Activated T-cell treated with anti-CD3 and anti-CD28 coated beads, Interleukin-2, amount 50 U/mL, for 24 hours (primary cell): Measurements from ENCODE around the gene ACAD9.
"Not testable (repeated sequence)": the region's sequence is repeated elsewhere in the genome, so short reads cannot be mapped to it uniquely, and the experiment has no call there.

Experiments
- DNase-seq: peaks from one replicate; pipeline ENCODE4 v3.0.0-alpha.2; 2020
- H3K27ac Mint-ChIP-seq: 2 replicates; pipeline ENCODE4 v1.8.0; 2020; ENCODE audit warnings: mild to moderate bottlenecking, mixed read lengths
- H3K27me3 Mint-ChIP-seq: 2 replicates; pipeline ENCODE4 v1.8.0; 2020; ENCODE audit warnings: mixed read lengths
- H3K36me3 Mint-ChIP-seq: 2 replicates; pipeline ENCODE4 v1.8.0; 2020; ENCODE audit warnings: low read depth, mixed read lengths
- H3K4me1 Mint-ChIP-seq: 2 replicates; pipeline ENCODE4 v1.8.0; 2020; ENCODE audit warnings: low read depth, mixed read lengths
- H3K4me3 Mint-ChIP-seq: 2 replicates; pipeline ENCODE4 v1.8.0; 2020; ENCODE audit warnings: mild to moderate bottlenecking, moderate library complexity, mixed read lengths
- H3K9me3 Mint-ChIP-seq: 2 replicates; pipeline ENCODE4 v1.8.0; 2020; ENCODE audit warnings: mixed read lengths

ACAD9 gene

GRCh38 chr3:128872744-128873143, 6.7 kb upstream of the ACAD9 start:
- Mint-ChIP-seq H3K27ac (no peak overlapping the region), H3K4me3 (no peak overlapping the region), H3K27me3 (no peaks in the 10 kb centered on the region), H3K36me3 (peaks cover 5% of the 10 kb centered on the region), H3K4me1 (peaks cover 19% of the 10 kb centered on the region), H3K9me3 (no peaks in the 10 kb centered on the region)
- DNase-seq = no peak

- Mint-ChIP-seq H3K27ac (no peak overlapping the region), H3K27me3 (no peaks in the 10 kb centered on the region), H3K9me3 (no peaks in the 10 kb centered on the region), H3K36me3 (peaks cover 10% of the 10 kb centered on the region), H3K4me1 (peaks cover 26% of the 10 kb centered on the region), H3K4me3 (no peak overlapping the region)
- no peak for DNase-seq
Observed at GRCh38 chr3:128873244-128874022, 6.0 kb upstream of the ACAD9 start.

GRCh38 chr3:128874481-128875180, 4.8 kb upstream of the ACAD9 start:
- Mint-ChIP-seq H3K27ac (no peak overlapping the region), H3K4me3 (no peak overlapping the region), H3K4me1 (peaks cover 31% of the 10 kb centered on the region), H3K9me3 (no peaks in the 10 kb centered on the region), H3K36me3 (peaks cover 20% of the 10 kb centered on the region), H3K27me3 (no peaks in the 10 kb centered on the region)
- no peak for DNase-seq

- Mint-ChIP-seq H3K4me1 (peaks cover 38% of the 10 kb centered on the region), H3K27me3 (no peaks in the 10 kb centered on the region), H3K27ac (peak overlapping the region; percentile 12), H3K4me3 (no peak overlapping the region), H3K36me3 (peaks cover 30% of the 10 kb centered on the region), H3K9me3 (no peaks in the 10 kb centered on the region)
- DNase-seq = peak; percentile 72
Observed at GRCh38 chr3:128875556-128876120, 3.8 kb upstream of the ACAD9 start.

GRCh38 chr3:128878011-128878457, 1.4 kb upstream of the ACAD9 start:
- H3K36me3 Mint-ChIP-seq = peaks cover 54% of the 10 kb centered on the region

GRCh38 chr3:128878556-128879124, 780 bp upstream of the ACAD9 start:
- Mint-ChIP-seq H3K4me3 (peak overlapping the region; percentile 90), H3K27me3 (no peaks in the 10 kb centered on the region), H3K36me3 (peaks cover 59% of the 10 kb centered on the region), H3K27ac (peak overlapping the region; percentile 98), H3K4me1 (peaks cover 66% of the 10 kb centered on the region), H3K9me3 (no peaks in the 10 kb centered on the region)
- DNase-seq = no peak

More at GRCh38 chr3:128878011-128878457, 1.4 kb upstream of the ACAD9 start:
- no peaks in the 10 kb centered on the region for H3K9me3 Mint-ChIP-seq
- no peak for DNase-seq
- peak overlapping the region; percentile 98 for H3K27ac Mint-ChIP-seq
- H3K4me1 Mint-ChIP-seq = peaks cover 62% of the 10 kb centered on the region
- H3K27me3 Mint-ChIP-seq = no peaks in the 10 kb centered on the region
- peak overlapping the region; percentile 90 for H3K4me3 Mint-ChIP-seq

- H3K9me3 Mint-ChIP-seq = no peaks in the 10 kb centered on the region
- peak overlapping the region; percentile 90 for H3K4me3 Mint-ChIP-seq
- peaks cover 77% of the 10 kb centered on the region for H3K4me1 Mint-ChIP-seq
- H3K27me3 Mint-ChIP-seq = no peaks in the 10 kb centered on the region
- no peak for DNase-seq
- peaks cover 71% of the 10 kb centered on the region for H3K36me3 Mint-ChIP-seq
- peak overlapping the region; percentile 98 for H3K27ac Mint-ChIP-seq
Observed at GRCh38 chr3:128879991-128880390, 571 bp downstream of the ACAD9 start.

- peak overlapping the region; percentile 90 for H3K4me3 Mint-ChIP-seq
- H3K27ac Mint-ChIP-seq = peak overlapping the region; percentile 98
- peaks cover 76% of the 10 kb centered on the region for H3K36me3 Mint-ChIP-seq
- not testable (repeated sequence) for H3K27me3 Mint-ChIP-seq, H3K9me3 Mint-ChIP-seq, DNase-seq
- peaks cover 75% of the 10 kb centered on the region for H3K4me1 Mint-ChIP-seq
Observed at GRCh38 chr3:128880455-128880854, 1.0 kb downstream of the ACAD9 start.

- no peaks in the 10 kb centered on the region for H3K9me3 Mint-ChIP-seq
- peaks cover 68% of the 10 kb centered on the region for H3K4me1 Mint-ChIP-seq
- H3K4me3 Mint-ChIP-seq = peak overlapping the region; percentile 90
- H3K27ac Mint-ChIP-seq = peak overlapping the region; percentile 13
- H3K36me3 Mint-ChIP-seq = peaks cover 76% of the 10 kb centered on the region
- no peak for DNase-seq
- H3K27me3 Mint-ChIP-seq = no peaks in the 10 kb centered on the region
Observed at GRCh38 chr3:128881576-128881975, 2.2 kb downstream of the ACAD9 start.

- peak overlapping the region; percentile 6 for H3K4me3 Mint-ChIP-seq
- H3K27ac Mint-ChIP-seq = peak overlapping the region; percentile 24
- H3K9me3 Mint-ChIP-seq = no peaks in the 10 kb centered on the region
- H3K4me1 Mint-ChIP-seq = peaks cover 59% of the 10 kb centered on the region
- H3K36me3 Mint-ChIP-seq = peaks cover 80% of the 10 kb centered on the region
- no peak for DNase-seq
- no peaks in the 10 kb centered on the region for H3K27me3 Mint-ChIP-seq
Observed at GRCh38 chr3:128882719-128883118, 3.3 kb downstream of the ACAD9 start.

GRCh38 chr3:128884992-128885391, 5.6 kb downstream of the ACAD9 start:
- Mint-ChIP-seq H3K4me3 (no peak overlapping the region), H3K4me1 (peaks cover 49% of the 10 kb centered on the region), H3K9me3 (no peaks in the 10 kb centered on the region), H3K27ac (peak overlapping the region; percentile 82), H3K27me3 (no peaks in the 10 kb centered on the region), H3K36me3 (peaks cover 82% of the 10 kb centered on the region)
- DNase-seq = no peak

- Mint-ChIP-seq H3K36me3 (peaks cover 71% of the 10 kb centered on the region), H3K9me3 (no peaks in the 10 kb centered on the region), H3K4me1 (peaks cover 10% of the 10 kb centered on the region), H3K27me3 (no peaks in the 10 kb centered on the region), H3K27ac (peak overlapping the region; percentile 74), H3K4me3 (no peak overlapping the region)
- DNase-seq = no peak
Observed at GRCh38 chr3:128889139-128889894, 9.9 kb downstream of the ACAD9 start.

GRCh38 chr3:128895843-128896697, 16.6 kb downstream of the ACAD9 start:
- no peaks in the 10 kb centered on the region for H3K9me3 Mint-ChIP-seq
- peaks cover 1% of the 10 kb centered on the region for H3K4me1 Mint-ChIP-seq
- no peak overlapping the region for H3K4me3 Mint-ChIP-seq
- no peak for DNase-seq
- peaks cover 94% of the 10 kb centered on the region for H3K36me3 Mint-ChIP-seq
- no peaks in the 10 kb centered on the region for H3K27me3 Mint-ChIP-seq
- H3K27ac Mint-ChIP-seq = peak overlapping the region; percentile 76
